Liver (tissue), 9 donors: Measurements from ENCODE around the gene JPT1. TPM values are rescaled to one million over a fixed set of nuclear protein-coding genes. Genes with fewer than 3 reads are reported as not detected.

Experiments
- DNase-seq: peaks from one replicate; pipeline ENCODE4 v3.0.0-alpha.2; 2017; ENCODE audit warnings: low spot score
- H3K27ac ChIP-seq, 2 donors: one replicate each; pipeline ENCODE4 v1.7.0; 2013; ENCODE audit warnings: inconsistent platforms in 2 of 2, low read length in 2 of 2, control low read depth in 1 of 2, low read depth in 1 of 2, mild to moderate bottlenecking in 1 of 2
- H3K27me3 ChIP-seq, 4 donors: one replicate each; pipeline versions ENCODE4 v1.6.1 to v1.7.0; 2013; ENCODE audit warnings: low read length in 3 of 4, inconsistent platforms in 1 of 4, mild to moderate bottlenecking in 1 of 4, moderate library complexity in 1 of 4; ENCODE audit not compliant: control insufficient read depth in 4 of 4, insufficient read depth in 4 of 4
- H3K36me3 ChIP-seq, 4 donors: one replicate each; pipeline versions ENCODE4 v1.6.1 to v1.7.0; 2013; ENCODE audit warnings: low read length in 3 of 4, mild to moderate bottlenecking in 3 of 4, low read depth in 1 of 4, moderate library complexity in 1 of 4; ENCODE audit not compliant: control insufficient read depth in 4 of 4, insufficient read depth in 3 of 4
- H3K4me1 ChIP-seq, 4 donors: one replicate each; pipeline versions ENCODE4 v1.6.1 to v1.7.0; 2013; ENCODE audit warnings: low read length in 3 of 4, mild to moderate bottlenecking in 3 of 4, moderate library complexity in 1 of 4; ENCODE audit not compliant: control insufficient read depth in 4 of 4, insufficient read depth in 4 of 4
- H3K4me3 ChIP-seq, 3 donors: one replicate each; pipeline versions ENCODE4 v1.6.1 to v1.7.0; 2013; ENCODE audit warnings: low read length in 3 of 3, control low read depth in 1 of 3, low read depth in 1 of 3, mild to moderate bottlenecking in 1 of 3
- H3K9ac ChIP-seq, 2 donors: one replicate each; pipeline ENCODE4 v1.7.0; 2013; ENCODE audit warnings: low read length in 2 of 2, mild to moderate bottlenecking in 2 of 2, moderate library complexity in 2 of 2, control low read depth in 1 of 2, low read depth in 1 of 2
- H3K9me3 ChIP-seq, 4 donors: one replicate each; pipeline versions ENCODE4 v1.6.1 to v1.7.0; 2013; ENCODE audit warnings: low read length in 3 of 4; ENCODE audit not compliant: control insufficient read depth in 4 of 4
- CTCF ChIP-seq: fragments of 150-350 bp; IDR thresholded peaks from 2 replicates; pipeline ENCODE4 v1.5.1; 2017; ENCODE audit warnings: improper control_type of control experiment, low read depth, low read length; ENCODE audit not compliant: missing input control
- EGR1 ChIP-seq, 2 donors: IDR thresholded peaks; 2 replicates each; pipeline ENCODE4 v1.6.1; 2016 to 2018; ENCODE audit warnings: antibody characterized with exemption in 2 of 2, low read depth in 2 of 2
- FOXA1 ChIP-seq: IDR thresholded peaks from 2 replicates; pipeline ENCODE4 v1.6.1; 2016; ENCODE audit warnings: antibody characterized with exemption
- FOXA2 ChIP-seq: IDR thresholded peaks from 2 replicates; pipeline ENCODE4 v1.6.1; 2016; ENCODE audit warnings: antibody characterized with exemption
- GABPA ChIP-seq, 2 donors: IDR thresholded peaks in 1 of 2; conservative IDR thresholded peaks in 1 of 2; 2 replicates each; pipeline ENCODE4 v1.6.1; 2016; ENCODE audit warnings: antibody characterized with exemption in 2 of 2, mild to moderate bottlenecking in 1 of 2, moderate library complexity in 1 of 2
- HNF4A ChIP-seq, 2 donors: conservative IDR thresholded peaks; 2 replicates each; pipeline ENCODE4 v1.6.1; 2016; ENCODE audit warnings: antibody characterized with exemption in 2 of 2, mild to moderate bottlenecking in 2 of 2
- HNF4G ChIP-seq: IDR thresholded peaks from 2 replicates; pipeline ENCODE4 v1.6.1; 2016; ENCODE audit warnings: antibody characterized with exemption
- JUND ChIP-seq, 2 donors: IDR thresholded peaks; 2 replicates each; pipeline ENCODE4 v1.6.1; 2016; ENCODE audit warnings: antibody characterized with exemption in 2 of 2
- NR2F2 ChIP-seq: IDR thresholded peaks from 2 replicates; pipeline ENCODE4 v1.6.1; 2016; ENCODE audit warnings: antibody characterized with exemption
- RAD21 ChIP-seq, 2 donors: IDR thresholded peaks; 2 replicates each; pipeline ENCODE4 v1.6.1; 2016; ENCODE audit warnings: antibody characterized with exemption in 2 of 2, mild to moderate bottlenecking in 2 of 2
- SP1 ChIP-seq: IDR thresholded peaks from 2 replicates; pipeline ENCODE4 v1.6.1; 2018; ENCODE audit warnings: antibody characterized with exemption, mild to moderate bottlenecking
- TAF1 ChIP-seq: conservative IDR thresholded peaks from 2 replicates; pipeline ENCODE4 v1.6.1; 2016; ENCODE audit warnings: antibody characterized with exemption, mild to moderate bottlenecking
- YY1 ChIP-seq: IDR thresholded peaks from 2 replicates; pipeline ENCODE4 v1.6.1; 2016; ENCODE audit warnings: antibody characterized with exemption, mild to moderate bottlenecking
- whole genome bisulfite sequencing: extraction: QIAGEN DNeasy Blood & Tissue Kit; methylation state at CpG from one replicate; pipeline ENCODE4 v1.1.7; 2013; 5-methylcytosine and 5-hydroxymethylcytosine counted together
- polyA plus RNA-seq, 2 donors: library from polyadenylated mRNA; stranded (reverse) in 1 of 2; unstranded in 1 of 2; fragments of 200-250 nt in 1 of 2; fragments of >200 nt in 1 of 2; fragmentation: Nextera tagmentation in 1 of 2; extraction: Ambion mirVana in 1 of 2; gene quantifications; one replicate each; pipeline versions ENCODE4 v1.2.1 to v1.2.3, GENCODE V29; 2013 to 2015
- total RNA-seq, 2 donors: library from RNA; depleted of rRNA; stranded (reverse); fragments of >200 nt; gene quantifications; one replicate each; pipeline ENCODE4 v1.2.3, GENCODE V29; 2014
- TF ChIP-seq, protein P1 (sequence below): IDR thresholded peaks from 2 replicates; pipeline ENCODE4 v1.6.1; 2016; ENCODE audit warnings: antibody characterized with exemption
- TF ChIP-seq, protein P2 (sequence below): IDR thresholded peaks from 2 replicates; pipeline ENCODE4 v1.6.1; 2016; ENCODE audit warnings: antibody characterized with exemption
- TF ChIP-seq, protein P3 (sequence below): IDR thresholded peaks from 2 replicates; pipeline ENCODE4 v1.6.1; 2016; ENCODE audit warnings: antibody characterized with exemption
- donor health status: healthy.
- donor health status: healthy.
- donor health status: healthy.
- donor health status: healthy.
- donor health status: healthy.

Gene JPT1
- total and polyA plus RNA-seq, 4 donors, result 20.5 to 47.8 (median 43.9) TPM

DNA sequence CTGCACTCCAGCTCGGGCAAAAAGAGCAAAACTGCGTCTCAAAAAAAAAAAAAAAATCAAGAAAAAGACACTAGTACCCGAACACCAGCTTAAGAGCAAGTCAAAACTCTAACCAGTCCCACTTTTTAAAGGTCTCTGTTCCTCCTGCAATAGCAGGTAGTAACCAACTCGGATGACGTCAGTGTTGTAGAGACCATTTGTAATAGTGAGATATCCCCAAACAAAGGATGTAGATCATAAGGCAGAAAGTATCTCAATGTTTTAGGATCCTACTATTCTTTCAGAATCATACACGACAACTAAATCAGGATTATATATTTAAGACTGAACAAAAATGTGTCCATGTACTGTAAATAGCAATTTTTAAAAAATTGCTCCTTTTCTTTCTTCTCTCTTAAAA, 2.4 kb downstream of the JPT1 start:
- Histone ChIP-seq H3K36me3 (peaks cover 0 to 3% (median 2%) of the 10 kb centered on the region in 4 donors), H3K9me3 (no peaks in the 10 kb centered on the region), H3K4me3 (no peak overlapping the region), H3K27me3 (no peaks in the 10 kb centered on the region), H3K4me1 (peaks cover 0 to 16% (median 8%) of the 10 kb centered on the region in 4 donors), H3K27ac (no peak overlapping the region), H3K9ac (no peak overlapping the region)
- no peak for DNase-seq
- 95% methylated on average over 6 of the region's 6 CpGs for WGBS
- TF ChIP-seq JUND (IDR thresholded peaks at IDR 0.05), result no peak
- no peak for TF ChIP-seq FOXA1
- TF ChIP-seq HNF4G, result no peak
- no peak for TF ChIP-seq EGR1 (IDR thresholded peaks at IDR 0.05; ENCODE audit: low read depth in 2 of 2)
- TF ChIP-seq GABPA (IDR thresholded peaks at IDR 0.05 in 1 of 2, conservative IDR thresholded peaks at IDR 0.05 in 1 of 2), result no peak
- TF ChIP-seq, protein P1, sequence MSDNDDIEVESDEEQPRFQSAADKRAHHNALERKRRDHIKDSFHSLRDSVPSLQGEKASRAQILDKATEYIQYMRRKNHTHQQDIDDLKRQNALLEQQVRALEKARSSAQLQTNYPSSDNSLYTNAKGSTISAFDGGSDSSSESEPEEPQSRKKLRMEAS, result no peak
- TF ChIP-seq SP1, result no peak
- TF ChIP-seq YY1, result no peak
- no peak for TF ChIP-seq FOXA2
- TF ChIP-seq TAF1, result no peak
- no peak for TF ChIP-seq HNF4A (conservative IDR thresholded peaks at IDR 0.05)
- TF ChIP-seq, protein P2, sequence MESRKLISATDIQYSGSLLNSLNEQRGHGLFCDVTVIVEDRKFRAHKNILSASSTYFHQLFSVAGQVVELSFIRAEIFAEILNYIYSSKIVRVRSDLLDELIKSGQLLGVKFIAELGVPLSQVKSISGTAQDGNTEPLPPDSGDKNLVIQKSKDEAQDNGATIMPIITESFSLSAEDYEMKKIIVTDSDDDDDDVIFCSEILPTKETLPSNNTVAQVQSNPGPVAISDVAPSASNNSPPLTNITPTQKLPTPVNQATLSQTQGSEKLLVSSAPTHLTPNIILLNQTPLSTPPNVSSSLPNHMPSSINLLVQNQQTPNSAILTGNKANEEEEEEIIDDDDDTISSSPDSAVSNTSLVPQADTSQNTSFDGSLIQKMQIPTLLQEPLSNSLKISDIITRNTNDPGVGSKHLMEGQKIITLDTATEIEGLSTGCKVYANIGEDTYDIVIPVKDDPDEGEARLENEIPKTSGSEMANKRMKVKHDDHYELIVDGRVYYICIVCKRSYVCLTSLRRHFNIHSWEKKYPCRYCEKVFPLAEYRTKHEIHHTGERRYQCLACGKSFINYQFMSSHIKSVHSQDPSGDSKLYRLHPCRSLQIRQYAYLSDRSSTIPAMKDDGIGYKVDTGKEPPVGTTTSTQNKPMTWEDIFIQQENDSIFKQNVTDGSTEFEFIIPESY, result no peak
- no peak for TF ChIP-seq RAD21 (IDR thresholded peaks at IDR 0.05)
- TF ChIP-seq NR2F2, result no peak

DNA sequence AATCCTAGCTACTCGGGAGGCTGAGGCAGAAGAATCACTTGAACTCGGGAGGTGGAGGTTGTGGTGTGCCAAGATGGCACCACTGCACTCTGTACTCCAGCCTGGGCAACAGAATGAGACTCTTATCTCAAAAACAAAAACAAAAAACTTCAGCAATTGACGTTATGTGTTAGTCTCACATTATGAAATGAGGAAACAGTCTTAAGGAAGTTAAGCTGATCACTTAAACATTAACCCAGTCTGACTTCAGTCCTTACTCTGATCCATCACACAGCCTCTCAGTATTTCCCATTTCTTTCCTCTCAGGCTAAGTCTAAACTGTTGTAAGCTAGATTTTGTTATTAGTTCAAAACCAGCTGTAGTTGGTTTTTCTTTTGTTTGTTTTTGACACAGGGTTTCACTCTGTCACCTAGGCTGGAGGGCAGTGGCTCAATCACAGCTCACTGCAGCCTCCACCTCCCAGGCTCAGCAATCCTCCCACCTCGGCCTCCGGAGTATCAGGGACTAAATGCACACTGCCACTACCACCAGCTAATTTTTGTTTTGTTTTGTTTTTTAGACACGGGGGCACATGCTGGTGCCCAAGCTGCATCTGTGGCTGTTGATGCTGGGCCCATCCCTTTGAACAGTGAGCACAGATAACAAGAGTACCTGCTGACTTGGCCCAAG, 6.3 kb downstream of the JPT1 start:
- WGBS, result 89% methylated on average over 6 of the region's 6 CpGs
- H3K27ac ChIP-seq, result no peak overlapping the region
- TF ChIP-seq YY1 (no peak), NR2F2 (no peak), FOXA2 (no peak), CTCF (no peak), HNF4G (no peak)
- TF ChIP-seq, protein P3, sequence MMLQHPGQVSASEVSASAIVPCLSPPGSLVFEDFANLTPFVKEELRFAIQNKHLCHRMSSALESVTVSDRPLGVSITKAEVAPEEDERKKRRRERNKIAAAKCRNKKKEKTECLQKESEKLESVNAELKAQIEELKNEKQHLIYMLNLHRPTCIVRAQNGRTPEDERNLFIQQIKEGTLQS, result no peak
- TF ChIP-seq, protein P2, result no peak
- no peak overlapping the region for H3K4me3 ChIP-seq
- H3K4me1 ChIP-seq, result peaks cover 0 to 3% (median 2%) of the 10 kb centered on the region in 4 donors
- H3K9ac ChIP-seq, result no peak overlapping the region
- H3K27me3 ChIP-seq, result no peaks in the 10 kb centered on the region
- H3K36me3 ChIP-seq, result peaks cover 2 to 19% (median 3%) of the 10 kb centered on the region in 4 donors
- no peak for DNase-seq
- H3K9me3 ChIP-seq, result no peaks in the 10 kb centered on the region
